ENCODE measurements around the gene SGK1.
A peak's percentile ranks its signal among the peaks of the same experiment; 100 is the strongest.

The SGK1 gene

GRCh38 chr6:134229520-134229919 is 88.4 kb downstream of the SGK1 start:
- no peaks in the 10 kb centered on the region for H4K20me1 ChIP-seq (ENCODE audit: control insufficient read depth, insufficient read depth, low read depth, low read length)
- peak overlapping the region; percentile 70 for H3K4me2 ChIP-seq (ENCODE audit: low read length)
- H3K36me3 ChIP-seq (ENCODE audit: control insufficient read depth, low read length) = no peaks in the 10 kb centered on the region
- H3K9me3 ChIP-seq (ENCODE audit: control insufficient read depth, insufficient read depth, low read length) = no peaks in the 10 kb centered on the region
- no peaks in the 10 kb centered on the region for H3K79me2 ChIP-seq (ENCODE audit: control insufficient read depth, low read length)
- TF ChIP-seq EZH2phosphoT487 (IDR thresholded peaks at IDR 0.05; ENCODE audit: borderline replicate concordance, low read length) = no peak
- TF ChIP-seq, protein P1, sequence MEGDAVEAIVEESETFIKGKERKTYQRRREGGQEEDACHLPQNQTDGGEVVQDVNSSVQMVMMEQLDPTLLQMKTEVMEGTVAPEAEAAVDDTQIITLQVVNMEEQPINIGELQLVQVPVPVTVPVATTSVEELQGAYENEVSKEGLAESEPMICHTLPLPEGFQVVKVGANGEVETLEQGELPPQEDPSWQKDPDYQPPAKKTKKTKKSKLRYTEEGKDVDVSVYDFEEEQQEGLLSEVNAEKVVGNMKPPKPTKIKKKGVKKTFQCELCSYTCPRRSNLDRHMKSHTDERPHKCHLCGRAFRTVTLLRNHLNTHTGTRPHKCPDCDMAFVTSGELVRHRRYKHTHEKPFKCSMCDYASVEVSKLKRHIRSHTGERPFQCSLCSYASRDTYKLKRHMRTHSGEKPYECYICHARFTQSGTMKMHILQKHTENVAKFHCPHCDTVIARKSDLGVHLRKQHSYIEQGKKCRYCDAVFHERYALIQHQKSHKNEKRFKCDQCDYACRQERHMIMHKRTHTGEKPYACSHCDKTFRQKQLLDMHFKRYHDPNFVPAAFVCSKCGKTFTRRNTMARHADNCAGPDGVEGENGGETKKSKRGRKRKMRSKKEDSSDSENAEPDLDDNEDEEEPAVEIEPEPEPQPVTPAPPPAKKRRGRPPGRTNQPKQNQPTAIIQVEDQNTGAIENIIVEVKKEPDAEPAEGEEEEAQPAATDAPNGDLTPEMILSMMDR (IDR thresholded peaks at IDR 0.05; ENCODE audit: low read depth, low read length, poor library complexity, severe bottlenecking) = no peak
- H3K4me1 ChIP-seq (ENCODE audit: control insufficient read depth, low read length) = peaks cover 23% of the 10 kb centered on the region
- H3F3A ChIP-seq (ENCODE audit: control insufficient read depth, insufficient read depth) = peaks cover 11% of the 10 kb centered on the region
- no peaks in the 10 kb centered on the region for H3K9me2 ChIP-seq (replicated peaks; ENCODE audit: control insufficient read depth, low read length)
- peak overlapping the region; percentile 46 for H3K27ac ChIP-seq (ENCODE audit: low read depth, low read length)
- H3K27me3 ChIP-seq (ENCODE audit: control insufficient read depth, low read length) = no peaks in the 10 kb centered on the region
- peak overlapping the region; percentile 52 for H3K4me3 ChIP-seq (ENCODE audit: low read length)

- H3F3A ChIP-seq (ENCODE audit: control insufficient read depth, insufficient read depth) = no peaks in the 10 kb centered on the region
- no peak overlapping the region for H3K4me3 ChIP-seq (ENCODE audit: low read length)
- no peaks in the 10 kb centered on the region for H3K27me3 ChIP-seq (ENCODE audit: control insufficient read depth, low read length)
- no peak overlapping the region for H3K4me2 ChIP-seq (ENCODE audit: low read length)
- H3K9me2 ChIP-seq (replicated peaks; ENCODE audit: control insufficient read depth, low read length) = no peaks in the 10 kb centered on the region
- peaks cover 3% of the 10 kb centered on the region; the same call in 1 of the 2 replicates for H3K4me1 ChIP-seq (ENCODE audit: control insufficient read depth, low read length)
- no peak overlapping the region for H3K27ac ChIP-seq (ENCODE audit: low read depth, low read length)
- TF ChIP-seq, protein P1 (IDR thresholded peaks at IDR 0.05; ENCODE audit: low read depth, low read length, poor library complexity, severe bottlenecking) = no peak
- no peak for TF ChIP-seq EZH2phosphoT487 (IDR thresholded peaks at IDR 0.05; ENCODE audit: borderline replicate concordance, low read length)
- no peaks in the 10 kb centered on the region for H4K20me1 ChIP-seq (ENCODE audit: control insufficient read depth, insufficient read depth, low read depth, low read length)
- H3K9me3 ChIP-seq (ENCODE audit: control insufficient read depth, insufficient read depth, low read length) = no peaks in the 10 kb centered on the region
- H3K36me3 ChIP-seq (ENCODE audit: control insufficient read depth, low read length) = no peaks in the 10 kb centered on the region
- H3K79me2 ChIP-seq (ENCODE audit: control insufficient read depth, low read length) = no peaks in the 10 kb centered on the region
These were observed 94.0 kb downstream of the SGK1 start for GRCh38 chr6:134223796-134224420.

DNA sequence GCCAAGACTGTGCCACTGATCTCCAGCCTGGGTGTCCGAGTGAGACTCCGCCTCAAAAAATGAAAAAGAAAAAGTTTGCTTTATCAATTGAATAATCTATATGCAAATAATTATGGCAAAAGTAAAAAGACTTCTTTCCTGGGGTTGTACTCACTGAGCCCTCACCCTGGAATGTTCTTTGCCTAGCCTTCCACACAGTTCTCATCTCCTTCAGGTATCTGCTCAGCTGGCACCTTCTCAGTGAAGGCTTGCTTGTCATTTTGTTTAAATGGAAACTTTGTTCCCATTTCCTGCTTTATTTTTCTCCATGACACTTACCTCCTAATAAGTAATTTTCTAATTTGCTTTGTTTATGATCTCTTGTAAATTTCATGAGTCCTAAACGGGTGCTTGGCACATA is 96.7 kb downstream of the SGK1 start:
- Histone ChIP-seq H3K4me2 (ENCODE audit: low read length) (no peak overlapping the region), H3K27ac (ENCODE audit: low read depth, low read length) (no peak overlapping the region), H3K36me3 (ENCODE audit: control insufficient read depth, low read length) (peaks cover 9% of the 10 kb centered on the region), H3K27me3 (ENCODE audit: control insufficient read depth, low read length) (no peaks in the 10 kb centered on the region), H3K4me1 (ENCODE audit: control insufficient read depth, low read length) (peaks cover 29% of the 10 kb centered on the region), H3K79me2 (ENCODE audit: control insufficient read depth, low read length) (no peaks in the 10 kb centered on the region), H4K20me1 (ENCODE audit: control insufficient read depth, insufficient read depth, low read depth, low read length) (no peaks in the 10 kb centered on the region), H3K4me3 (ENCODE audit: low read length) (no peak overlapping the region), H3K9me2 (replicated peaks; ENCODE audit: control insufficient read depth, low read length) (no peaks in the 10 kb centered on the region), H3K9me3 (ENCODE audit: control insufficient read depth, insufficient read depth, low read length) (no peaks in the 10 kb centered on the region), H3F3A (ENCODE audit: control insufficient read depth, insufficient read depth) (peaks cover 2% of the 10 kb centered on the region; the same call in 1 of the 2 replicates)
- no peak for TF ChIP-seq EZH2phosphoT487 (IDR thresholded peaks at IDR 0.05; ENCODE audit: borderline replicate concordance, low read length)
- TF ChIP-seq, protein P1 (IDR thresholded peaks at IDR 0.05; ENCODE audit: low read depth, low read length, poor library complexity, severe bottlenecking) = no peak

All from DOHH2 (cell line).